Measurements from ENCODE around the gene EXOSC7.
"Not testable (repeated sequence)": the region's sequence is repeated elsewhere in the genome, so short reads cannot be mapped to it uniquely, and the experiment has no call there.

The EXOSC7 gene

GRCh38 chr3:45021524-45022297 lies 45.7 kb downstream of the EXOSC7 start:
- DNase-seq (ENCODE audit: low read depth, low spot score), result no peak

DNA sequence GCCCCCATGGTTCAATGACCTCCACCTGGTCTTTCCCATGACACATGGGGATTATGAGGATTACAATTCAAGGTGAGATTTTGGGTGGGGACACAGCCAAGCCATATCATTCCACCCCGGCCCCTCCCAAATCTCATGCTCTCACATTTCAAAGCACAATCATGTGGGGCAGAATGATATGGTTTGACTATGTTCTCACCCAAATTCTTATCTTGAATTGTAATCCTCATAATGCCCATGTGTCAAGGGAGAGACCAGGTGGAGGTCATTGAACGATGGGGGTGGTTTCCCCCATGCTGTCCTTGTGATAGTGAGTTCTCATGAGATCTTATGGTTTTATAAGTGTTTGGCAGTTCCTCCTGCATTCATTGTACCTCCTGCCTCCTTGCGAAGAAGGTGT lies 47.6 kb downstream of the EXOSC7 start:
- no peak for DNase-seq (ENCODE audit: low read depth, low spot score)

GRCh38 chr3:45024542-45025255 lies 48.7 kb downstream of the EXOSC7 start:
- DNase-seq (ENCODE audit: low read depth, low spot score), result no peak

DNA sequence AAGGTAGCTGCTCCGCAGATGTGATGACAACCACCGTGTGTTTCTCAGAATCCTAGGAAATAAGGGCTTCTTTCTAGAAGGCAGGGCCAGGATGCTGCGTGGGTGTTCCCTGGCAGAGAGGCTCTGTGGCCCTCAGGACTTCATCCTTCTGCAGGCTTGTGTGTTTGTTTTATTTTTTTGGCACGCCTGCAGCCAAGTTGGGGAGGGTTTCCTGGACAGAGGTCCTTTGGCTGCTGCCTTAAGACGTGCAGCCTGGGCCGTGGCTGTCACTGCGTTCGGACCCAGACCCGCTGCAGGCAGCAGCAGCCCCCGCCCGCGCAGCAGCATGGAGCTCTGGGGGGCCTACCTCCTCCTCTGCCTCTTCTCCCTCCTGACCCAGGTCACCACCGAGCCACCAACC lies 50.0 kb downstream of the EXOSC7 start, which contains the start of gene CLEC3B:
TSS of gene CLEC3B (plus strand) at position 266 of the 400 bp plus-strand sequence. CDS start at position 326, 60 bp downstream.
- no peak for DNase-seq (ENCODE audit: low read depth, low spot score)

GRCh38 chr3:45026957-45027356 lies 50.9 kb downstream of the EXOSC7 start:
- DNase-seq (ENCODE audit: low read depth, low spot score), result no peak

DNA sequence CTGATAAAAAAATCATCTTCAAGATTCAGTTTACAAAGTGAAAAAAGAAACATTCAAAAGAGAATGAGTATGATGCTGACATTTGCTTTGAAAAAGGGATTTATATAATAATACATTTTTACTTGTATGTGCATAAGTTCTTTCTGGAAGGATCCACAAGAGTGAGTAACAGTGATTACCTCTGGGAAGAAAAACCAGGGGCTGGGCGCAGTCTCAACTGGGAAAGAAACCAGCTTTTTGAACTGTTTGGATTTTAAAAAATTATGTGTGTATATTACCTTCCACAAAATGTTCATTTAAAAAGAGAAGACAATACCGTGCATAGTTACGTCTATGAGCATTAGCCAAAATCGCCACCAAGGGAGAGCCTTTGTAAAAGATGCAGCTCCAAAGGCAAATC lies 51.4 kb downstream of the EXOSC7 start:
- no peak for DNase-seq (ENCODE audit: low read depth, low spot score)

- no peak for DNase-seq (ENCODE audit: low read depth, low spot score)
Observed at GRCh38 chr3:45029216-45029615, 53.2 kb downstream of the EXOSC7 start.

GRCh38 chr3:45029661-45030060 lies 53.6 kb downstream of the EXOSC7 start:
- no peak for DNase-seq (ENCODE audit: low read depth, low spot score)

GRCh38 chr3:45031531-45031930 lies 55.5 kb downstream of the EXOSC7 start:
- no peak for DNase-seq (ENCODE audit: low read depth, low spot score)

- no peak for DNase-seq (ENCODE audit: low read depth, low spot score)
Observed at GRCh38 chr3:45032113-45032512, 56.1 kb downstream of the EXOSC7 start.

DNA sequence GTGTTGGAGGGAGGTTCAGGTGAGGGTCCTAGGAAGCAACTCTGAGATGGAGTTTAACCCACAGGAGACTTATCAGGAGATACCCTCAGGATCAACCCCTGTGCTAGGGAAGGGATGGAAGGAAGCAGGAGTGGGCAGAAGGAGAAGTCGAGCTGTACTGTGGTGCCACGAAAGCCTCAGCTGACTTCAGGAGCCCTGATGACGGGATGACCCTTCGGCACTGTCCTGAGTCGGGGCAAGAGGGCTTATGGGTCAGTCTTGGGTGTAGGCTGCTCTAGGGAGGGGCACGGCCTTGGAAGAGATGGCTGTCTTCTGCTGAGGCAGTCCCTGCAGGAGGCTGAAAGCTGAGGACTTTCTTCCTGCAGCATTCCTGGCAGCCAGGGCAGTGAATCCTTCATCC lies 57.7 kb downstream of the EXOSC7 start:
- DNase-seq (ENCODE audit: low read depth, low spot score), result no peak

- DNase-seq (ENCODE audit: low read depth, low spot score), result no peak
Observed at GRCh38 chr3:45034612-45035252, 58.7 kb downstream of the EXOSC7 start.

DNA sequence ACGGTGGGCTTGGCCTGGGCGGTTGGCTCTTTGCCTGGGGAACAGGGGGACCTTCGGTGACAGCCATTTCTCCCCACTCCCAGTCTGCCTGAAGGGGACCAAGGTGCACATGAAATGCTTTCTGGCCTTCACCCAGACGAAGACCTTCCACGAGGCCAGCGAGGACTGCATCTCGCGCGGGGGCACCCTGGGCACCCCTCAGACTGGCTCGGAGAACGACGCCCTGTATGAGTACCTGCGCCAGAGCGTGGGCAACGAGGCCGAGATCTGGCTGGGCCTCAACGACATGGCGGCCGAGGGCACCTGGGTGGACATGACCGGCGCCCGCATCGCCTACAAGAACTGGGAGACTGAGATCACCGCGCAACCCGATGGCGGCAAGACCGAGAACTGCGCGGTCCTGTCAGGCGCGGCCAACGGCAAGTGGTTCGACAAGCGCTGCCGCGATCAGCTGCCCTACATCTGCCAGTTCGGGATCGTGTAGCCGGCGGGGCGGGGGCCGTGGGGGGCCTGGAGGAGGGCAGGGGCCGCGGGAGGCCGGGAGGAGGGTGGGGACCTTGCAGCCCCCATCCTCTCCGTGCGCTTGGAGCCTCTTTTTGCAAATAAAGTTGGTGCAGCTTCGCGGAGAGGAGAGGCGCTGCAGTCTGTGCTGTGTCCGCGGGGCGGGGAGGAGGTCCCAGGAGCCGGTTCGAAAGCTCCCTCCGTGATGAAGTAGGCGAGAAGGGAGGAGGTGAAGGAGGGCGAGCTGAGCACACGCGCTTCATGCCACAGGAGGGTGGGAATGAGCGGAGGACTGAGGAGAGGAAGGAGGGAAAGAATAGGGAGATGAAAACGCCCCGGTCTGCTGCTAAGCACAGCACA lies 59.6 kb downstream of the EXOSC7 start:
- no peak for DNase-seq (ENCODE audit: low read depth, low spot score)

DNA sequence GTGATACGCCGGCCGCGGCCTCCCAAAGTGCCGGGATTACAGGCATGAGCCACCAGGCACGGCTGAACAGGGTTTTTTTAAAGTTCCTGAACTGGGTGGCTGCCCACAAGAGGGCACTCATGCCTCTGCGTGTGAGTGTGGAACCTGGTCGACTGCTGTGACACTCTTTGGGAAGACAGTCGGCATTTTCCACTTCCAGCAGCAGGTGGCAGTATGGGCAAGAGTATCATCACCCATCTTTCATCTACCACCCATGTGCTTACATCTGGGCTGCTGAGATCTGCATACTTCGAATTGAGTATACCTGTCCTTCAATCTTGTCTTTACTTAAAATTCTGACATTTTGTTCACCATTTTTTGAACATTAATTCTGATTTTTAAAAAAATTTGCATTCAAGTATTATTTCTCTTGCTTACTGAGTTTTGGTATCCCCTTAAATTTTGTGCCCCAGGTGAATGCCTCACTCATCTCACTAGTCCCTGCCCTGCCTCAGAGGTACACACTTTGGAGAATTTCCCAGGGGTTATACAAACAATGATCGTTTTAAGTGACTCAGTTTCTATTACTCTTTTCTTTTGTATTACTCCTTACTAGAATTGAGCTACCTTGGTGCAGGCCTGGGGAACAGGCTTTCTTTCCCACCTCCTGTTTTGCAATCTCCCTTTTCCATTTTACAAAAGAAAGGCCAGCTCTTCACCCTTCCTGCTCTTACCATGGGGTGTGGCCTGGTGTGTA lies 61.8 kb downstream of the EXOSC7 start:
- peak; percentile 85 for DNase-seq (ENCODE audit: low read depth, low spot score)

GRCh38 chr3:45041666-45042065 lies 65.6 kb downstream of the EXOSC7 start:
- DNase-seq (ENCODE audit: low read depth, low spot score), result no peak

DNA sequence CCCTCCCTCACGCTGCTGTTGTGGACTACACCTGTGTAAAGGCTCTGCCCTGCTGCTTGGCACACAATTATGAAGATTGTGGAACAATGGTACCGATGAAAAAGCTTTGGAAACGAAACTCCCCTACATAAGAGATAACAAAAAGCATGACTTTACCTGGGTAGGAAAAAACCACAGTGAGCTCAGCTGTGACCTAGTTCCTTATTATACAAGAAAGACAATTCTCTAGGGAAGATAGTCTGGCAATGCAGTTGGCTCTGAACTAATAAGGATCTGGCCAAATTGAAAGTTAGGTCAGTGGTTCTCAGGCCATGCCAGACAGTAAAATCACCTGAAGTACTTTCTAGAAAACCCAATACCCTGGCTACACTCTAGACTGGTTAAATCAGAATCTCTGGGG lies 66.1 kb downstream of the EXOSC7 start:
- DNase-seq (ENCODE audit: low read depth, low spot score), result no peak

- no peak for DNase-seq (ENCODE audit: low read depth, low spot score)
Observed at GRCh38 chr3:45043728-45044299, 67.8 kb downstream of the EXOSC7 start.

GRCh38 chr3:45048244-45048643 lies 72.2 kb downstream of the EXOSC7 start:
- no peak for DNase-seq (ENCODE audit: low read depth, low spot score)

- DNase-seq (ENCODE audit: low read depth, low spot score), result no peak
Observed at GRCh38 chr3:45049807-45050206, 73.8 kb downstream of the EXOSC7 start.

GRCh38 chr3:45051685-45052084 lies 75.6 kb downstream of the EXOSC7 start:
- DNase-seq (ENCODE audit: low read depth, low spot score), result no peak

- not testable (repeated sequence) for DNase-seq (ENCODE audit: low read depth, low spot score)
Observed at GRCh38 chr3:45053805-45054195, 77.8 kb downstream of the EXOSC7 start.

Measured in activated naive CD8-positive, alpha-beta T cell treated with anti-CD3 and anti-CD28 coated beads, Interleukin-2, amount 50 U/mL, for 16 hours (primary cell).